ENCODE data around the gene RSPH6A.
A peak's percentile ranks its signal among the peaks of the same experiment; 100 is the strongest.

RSPH6A gene

DNA sequence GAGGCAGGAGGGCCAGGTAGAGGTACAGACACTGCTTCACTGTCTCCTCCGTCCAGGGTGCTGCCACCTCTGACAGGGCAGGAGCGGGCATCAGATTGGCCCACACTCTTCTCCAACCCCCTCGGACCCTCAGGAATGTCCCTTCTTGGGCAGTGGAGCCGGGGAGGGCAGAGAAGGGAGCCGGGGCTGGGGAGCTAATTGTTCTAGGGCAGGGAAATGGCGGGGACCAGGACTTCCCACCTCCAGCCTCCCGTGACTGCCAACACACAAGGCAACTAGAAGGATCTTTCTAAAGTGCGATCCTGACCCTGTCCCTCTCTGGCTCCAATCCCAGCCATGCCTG lies 10.1 kb upstream of the RSPH6A start:
- no peak for DNase-seq (ENCODE audit: low read depth in 2 of 2)

DNA sequence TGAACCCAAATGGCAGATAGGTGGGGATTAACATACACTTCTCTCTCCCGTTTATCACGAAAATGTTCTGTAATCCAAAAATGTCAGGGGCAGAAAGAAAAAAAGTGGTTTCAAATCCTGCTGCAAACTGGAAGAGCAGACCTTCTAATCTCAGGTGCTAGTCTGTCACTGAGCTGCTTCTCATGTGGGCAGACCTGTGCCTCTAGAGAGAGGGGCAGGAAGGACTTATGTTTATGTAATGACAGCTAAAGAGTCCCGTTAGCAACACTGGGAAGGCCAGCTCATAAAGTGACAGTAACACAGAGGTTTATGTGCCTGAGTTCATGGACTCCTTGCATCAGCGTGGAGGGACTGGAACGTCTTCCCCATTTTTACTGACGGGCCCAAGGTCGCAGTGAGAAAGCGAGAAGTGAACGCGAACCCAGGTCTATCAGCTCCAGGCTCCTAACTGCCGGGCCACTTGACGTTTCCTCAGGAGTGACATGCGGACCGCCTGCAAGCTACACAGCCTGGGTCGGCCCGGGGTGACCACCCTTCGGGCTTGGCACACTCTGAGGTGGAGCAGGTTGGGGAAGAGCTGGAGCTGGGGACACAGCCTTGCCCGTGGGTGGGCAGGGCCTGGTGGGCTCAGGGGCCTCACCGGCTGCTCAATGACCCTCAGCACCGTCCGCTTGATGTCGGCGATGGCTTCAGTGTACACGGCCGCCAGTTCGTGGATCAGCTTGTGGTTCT lies 9.6 kb upstream of the RSPH6A start:
- no peak for DNase-seq (ENCODE audit: low read depth in 2 of 2)

DNA sequence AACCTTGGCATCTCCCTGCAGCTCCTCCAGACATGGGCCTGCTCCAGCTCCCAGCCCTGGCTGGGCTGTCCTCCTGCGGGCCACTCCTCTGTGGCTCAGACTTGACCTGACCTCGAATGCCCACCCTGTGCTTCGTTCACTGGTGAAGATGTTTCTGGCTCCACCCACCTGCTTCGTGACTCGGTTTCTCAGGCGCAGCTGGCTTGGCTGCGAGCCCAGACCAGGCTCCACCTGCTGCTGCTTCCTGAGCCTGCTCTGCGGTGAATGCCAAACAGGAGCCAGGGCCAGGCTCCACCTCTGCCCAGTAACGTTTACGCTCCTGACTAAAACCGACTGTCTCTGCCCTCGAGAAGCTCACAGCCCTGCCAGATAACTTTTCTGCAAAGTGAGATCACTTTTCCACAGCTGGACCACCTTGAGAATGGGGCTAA lies 8.9 kb upstream of the RSPH6A start:
- no peak for DNase-seq (ENCODE audit: low read depth in 2 of 2)

DNA sequence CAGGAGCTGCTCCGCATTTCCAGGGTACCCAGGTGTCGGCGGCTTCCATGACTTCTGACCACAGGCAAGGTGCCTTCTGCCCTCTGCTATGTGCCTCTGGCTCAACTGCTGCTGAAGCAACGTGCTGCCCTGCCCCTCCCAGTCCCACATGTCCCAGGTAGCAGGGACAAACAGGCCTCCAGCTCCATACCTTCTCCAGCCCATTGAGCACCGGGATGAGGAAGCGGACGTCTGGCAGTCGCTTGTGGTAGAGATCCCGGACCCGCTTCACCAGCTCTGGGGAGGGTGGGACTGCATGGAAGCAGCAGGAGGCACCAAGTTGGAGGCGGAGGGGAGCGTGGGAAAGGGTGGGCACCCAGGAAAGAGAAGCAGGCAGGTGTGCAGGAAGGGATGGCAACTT lies 8.1 kb upstream of the RSPH6A start:
- DNase-seq (ENCODE audit: low read depth in 2 of 2), result no peak

DNA sequence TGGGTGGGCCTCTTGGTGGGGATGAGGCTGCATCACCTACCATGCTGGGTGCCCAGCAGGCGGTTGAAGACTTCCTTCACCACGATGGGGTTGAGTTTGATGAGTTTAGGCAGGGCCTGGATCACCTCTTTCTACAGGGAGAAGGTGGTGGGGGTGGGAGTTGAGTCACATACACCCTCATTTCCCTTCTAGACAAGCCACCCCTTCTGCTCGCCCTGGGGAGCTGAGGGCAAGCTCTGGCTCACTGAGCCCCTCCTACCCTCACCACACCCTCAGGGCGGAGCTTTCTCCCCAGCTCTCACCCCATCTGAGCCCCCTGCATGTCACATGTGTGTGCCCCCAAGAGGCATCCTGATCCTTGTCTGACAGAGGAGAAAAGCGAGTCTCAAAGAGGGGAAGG lies 7.6 kb upstream of the RSPH6A start:
- no peak for DNase-seq (ENCODE audit: low read depth in 2 of 2)

DNA sequence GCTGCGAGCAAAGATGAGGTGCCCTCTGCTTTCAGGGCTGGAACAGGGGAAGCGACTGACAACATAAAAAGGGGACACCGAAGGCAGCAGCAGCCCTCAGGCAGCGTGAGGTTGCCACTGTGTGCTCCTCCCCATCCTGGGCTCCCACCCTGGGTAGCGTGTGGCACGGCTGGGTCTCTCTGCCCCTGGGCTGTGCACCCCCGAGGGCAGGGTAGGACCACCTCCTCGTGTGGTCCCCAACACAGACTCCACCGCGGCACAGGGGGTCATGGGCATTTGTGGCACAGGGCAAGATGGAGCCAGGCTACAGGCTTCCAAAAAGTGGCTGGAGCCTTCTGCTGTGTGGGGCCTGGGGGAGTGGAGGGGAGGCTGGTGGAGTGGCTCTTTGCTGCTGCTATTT lies 6.5 kb upstream of the RSPH6A start:
- no peak for DNase-seq (ENCODE audit: low read depth in 2 of 2)

DNA sequence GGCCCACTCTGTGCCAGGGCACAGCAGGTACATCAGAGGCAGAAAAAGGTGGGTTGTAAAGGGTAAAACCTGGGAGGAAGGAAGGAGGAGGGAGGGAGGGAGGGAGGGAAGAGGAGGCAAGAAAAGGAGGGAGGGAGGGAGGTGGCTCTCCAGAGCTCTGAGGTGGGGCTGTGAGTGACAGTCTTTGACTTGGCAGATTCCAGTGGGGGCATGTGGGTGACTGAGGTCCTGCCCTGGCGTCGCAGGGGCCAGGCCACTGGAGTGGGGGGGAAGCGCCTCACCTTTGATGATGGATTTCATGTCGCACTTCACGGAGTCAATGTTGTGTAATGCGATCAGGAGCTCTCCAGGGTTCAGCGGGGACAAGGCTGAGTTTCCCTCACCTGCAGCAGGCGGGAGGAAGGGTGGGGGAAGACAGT lies 6.0 kb upstream of the RSPH6A start:
- DNase-seq (ENCODE audit: low read depth in 2 of 2), result no peak

DNA sequence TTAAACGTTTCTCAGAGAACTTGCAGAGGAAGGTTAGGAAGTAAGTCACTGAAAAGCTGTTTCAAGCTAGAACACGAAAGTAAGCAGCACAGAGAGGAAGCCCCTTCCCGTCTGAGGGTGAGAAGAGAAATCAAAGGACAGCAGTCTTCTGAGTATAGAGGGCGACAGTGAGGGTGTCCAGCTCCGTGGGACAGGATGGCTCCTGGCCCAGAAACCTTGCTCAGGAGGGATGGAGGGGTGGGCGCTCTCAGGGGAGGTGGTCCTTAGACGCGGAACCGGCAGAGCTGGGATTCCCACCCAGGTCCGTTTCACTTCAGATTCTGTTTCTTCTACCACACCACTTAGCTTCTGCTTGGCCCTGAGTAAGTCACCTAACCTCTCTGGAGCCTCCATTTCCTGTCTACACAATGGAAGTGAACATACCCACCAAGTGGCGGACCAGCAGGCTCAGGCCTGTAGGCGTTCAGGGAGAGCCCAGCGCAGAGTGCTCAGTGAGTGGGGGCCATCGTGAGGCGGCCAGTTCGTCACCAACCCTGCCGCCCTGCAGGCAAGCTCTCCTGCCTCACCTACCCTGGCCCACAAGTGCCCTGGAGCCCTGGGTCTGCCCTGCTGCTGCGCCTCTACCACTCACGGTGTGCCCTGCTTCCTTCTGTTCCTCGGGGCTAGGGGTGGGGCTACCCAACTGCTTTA lies 5.5 kb upstream of the RSPH6A start:
- DNase-seq (ENCODE audit: low read depth in 2 of 2), result no peak

DNA sequence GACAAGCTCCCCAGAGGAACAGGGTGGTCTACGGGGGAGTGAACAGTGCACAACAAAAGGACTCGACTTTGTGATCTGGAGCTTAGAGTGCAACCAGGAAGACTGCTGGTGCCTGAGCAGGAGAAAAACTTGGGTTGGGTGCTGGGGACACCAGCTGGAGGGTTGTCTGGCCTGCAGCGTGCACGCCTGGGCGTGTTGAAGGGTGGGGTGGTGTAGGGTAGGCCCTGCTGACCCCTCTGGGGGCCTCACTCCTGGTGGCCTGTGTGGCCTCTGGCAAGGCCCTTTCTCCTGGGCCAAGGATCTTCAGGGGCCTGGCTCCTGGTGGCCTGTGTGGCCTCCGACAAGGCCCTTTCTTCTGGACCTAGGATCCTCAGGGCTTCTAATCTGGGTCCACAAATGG lies 4.7 kb upstream of the RSPH6A start:
- no peak for DNase-seq (ENCODE audit: low read depth in 2 of 2)

DNA sequence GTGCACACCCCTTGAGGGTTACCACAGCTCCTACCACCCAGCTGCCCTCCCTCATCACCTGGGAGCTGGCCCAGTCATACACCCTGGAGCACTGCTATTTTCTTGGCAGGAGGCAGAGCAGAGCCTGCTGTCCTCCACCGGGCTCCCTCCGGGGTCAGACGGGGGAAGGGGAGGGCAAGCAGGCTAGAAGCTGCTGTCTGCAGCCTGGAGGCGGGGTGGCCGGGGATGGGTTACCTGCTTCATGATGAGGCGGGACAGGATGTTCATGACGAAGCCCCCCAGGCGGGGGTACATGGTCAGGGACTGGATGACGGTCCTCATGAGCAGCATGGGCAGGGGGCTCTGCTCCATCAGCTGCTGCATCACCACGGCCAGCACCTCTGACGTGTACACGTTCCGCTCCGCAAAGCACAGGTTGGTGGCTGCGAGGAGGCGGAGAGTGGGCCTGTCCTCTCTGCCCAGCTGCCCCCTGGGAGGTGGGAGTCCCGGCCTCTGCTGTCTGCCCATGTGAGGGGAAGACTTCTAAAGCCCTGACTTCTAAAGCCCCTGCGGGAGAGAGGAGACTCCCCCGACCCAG lies 2.7 kb upstream of the RSPH6A start:
- no peak for DNase-seq (ENCODE audit: low read depth in 2 of 2)

DNA sequence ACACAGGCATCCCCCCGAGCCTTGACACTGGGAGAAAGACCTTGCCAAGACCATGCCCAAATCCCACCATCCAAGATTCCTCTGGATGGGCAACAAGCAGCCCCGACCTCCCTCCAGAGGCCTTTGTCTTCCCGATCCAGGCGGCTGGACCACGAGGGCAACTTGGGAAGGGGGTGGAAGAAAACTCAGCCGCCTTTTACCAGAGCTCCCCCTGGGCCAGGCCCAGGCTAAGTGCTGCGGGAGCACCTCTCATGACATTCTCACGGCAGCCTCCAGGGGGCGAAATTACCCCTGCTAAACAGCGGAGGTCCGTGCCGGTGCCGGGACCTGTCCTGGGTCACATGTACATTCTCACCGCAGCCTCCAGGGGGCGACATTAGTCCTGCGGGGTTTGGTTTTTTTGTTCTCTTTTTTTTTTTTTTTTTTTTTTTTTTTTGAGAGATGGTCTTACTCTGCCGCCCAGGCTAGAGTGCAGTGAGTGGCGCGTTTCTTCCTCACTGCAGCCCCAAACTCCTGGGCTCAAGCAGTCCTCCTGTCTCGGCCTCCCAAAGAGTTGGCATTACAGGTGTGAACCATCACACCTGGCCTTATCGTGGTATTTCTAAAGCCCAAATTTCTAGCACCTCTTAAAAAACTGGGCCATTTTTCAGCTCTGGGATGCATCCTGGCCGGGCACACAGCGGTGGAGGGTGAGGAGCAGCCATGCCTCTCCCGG lies 2.1 kb upstream of the RSPH6A start:
- peak; percentile 90 to 91 for DNase-seq (ENCODE audit: low read depth in 2 of 2)

DNA sequence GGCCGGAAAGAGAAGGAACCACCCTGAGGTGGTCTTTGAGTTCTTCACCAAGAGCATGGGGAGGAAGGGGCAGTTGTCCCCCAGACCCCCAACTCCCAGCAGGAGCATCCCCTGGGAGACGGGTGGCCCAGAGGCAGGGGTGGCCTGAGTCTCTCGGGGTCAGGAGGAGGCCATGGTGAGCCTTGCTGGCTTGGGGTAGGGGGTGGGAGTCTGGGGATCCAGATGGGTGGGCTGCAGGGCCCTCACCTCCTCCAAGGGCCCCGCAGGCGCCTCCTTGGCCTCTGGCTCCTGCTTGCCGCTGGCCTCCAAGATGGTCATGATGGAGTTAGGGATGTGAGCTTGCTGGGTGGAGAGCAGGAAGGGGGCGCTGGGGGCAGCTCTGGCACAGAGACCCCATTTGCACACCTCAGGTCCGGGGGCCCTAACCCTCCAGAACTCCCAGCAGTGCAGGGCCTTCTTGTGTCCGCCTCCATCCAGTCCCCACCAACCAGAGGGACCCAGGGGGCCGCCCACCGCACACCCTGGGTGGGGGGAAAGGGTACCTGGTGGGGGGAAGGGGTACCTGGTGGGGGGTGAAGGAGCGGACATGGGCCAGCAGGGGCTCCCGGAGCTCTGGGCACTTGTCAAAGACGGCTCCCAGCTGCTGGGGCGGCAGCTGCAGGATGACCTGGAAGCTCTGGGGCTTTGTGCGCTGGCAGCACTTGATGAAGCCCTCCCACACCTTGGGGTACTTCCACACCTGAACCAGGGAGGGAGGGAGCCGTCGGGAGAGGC lies 1.3 kb upstream of the RSPH6A start:
- DNase-seq (ENCODE audit: low read depth in 2 of 2), result no peak

DNA sequence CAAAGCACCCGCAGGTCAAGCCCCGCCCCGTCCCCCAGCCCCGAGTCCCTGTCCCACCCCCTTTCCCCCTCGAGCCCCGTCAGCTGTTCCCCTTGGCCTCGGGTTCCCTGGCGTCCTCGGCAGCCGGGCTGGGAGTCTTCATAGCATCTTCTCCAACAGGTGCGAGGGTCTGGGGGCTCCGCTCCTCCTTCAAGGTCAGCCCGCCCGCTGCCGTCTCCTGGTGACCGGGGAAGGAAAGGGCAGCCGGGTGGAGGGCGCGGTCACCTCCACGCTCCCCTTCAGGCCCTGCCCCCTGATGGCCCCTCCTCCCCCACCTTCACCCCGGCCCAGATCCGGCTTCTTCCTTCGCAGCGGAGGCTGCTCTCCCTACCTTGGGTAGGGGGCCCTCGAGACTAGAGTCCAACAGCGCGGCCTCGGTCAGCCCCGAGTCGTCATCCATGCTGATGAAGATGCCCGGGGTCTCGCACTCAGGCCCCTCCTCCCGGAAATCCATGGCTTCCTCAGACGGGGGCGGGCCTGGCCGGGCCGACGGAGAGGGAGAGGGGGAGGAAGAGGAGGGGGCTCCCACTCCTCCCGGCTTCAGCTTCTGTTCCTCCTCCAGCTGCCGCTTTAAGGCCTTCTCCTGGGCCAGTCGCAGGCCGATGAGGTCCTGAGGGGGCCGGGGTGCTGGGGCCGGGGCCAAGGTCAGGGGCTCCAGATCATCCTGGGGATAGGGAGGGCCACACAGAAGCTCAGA lies 541 bp upstream of the RSPH6A start:
- no peak for DNase-seq (ENCODE audit: low read depth in 2 of 2)

DNA sequence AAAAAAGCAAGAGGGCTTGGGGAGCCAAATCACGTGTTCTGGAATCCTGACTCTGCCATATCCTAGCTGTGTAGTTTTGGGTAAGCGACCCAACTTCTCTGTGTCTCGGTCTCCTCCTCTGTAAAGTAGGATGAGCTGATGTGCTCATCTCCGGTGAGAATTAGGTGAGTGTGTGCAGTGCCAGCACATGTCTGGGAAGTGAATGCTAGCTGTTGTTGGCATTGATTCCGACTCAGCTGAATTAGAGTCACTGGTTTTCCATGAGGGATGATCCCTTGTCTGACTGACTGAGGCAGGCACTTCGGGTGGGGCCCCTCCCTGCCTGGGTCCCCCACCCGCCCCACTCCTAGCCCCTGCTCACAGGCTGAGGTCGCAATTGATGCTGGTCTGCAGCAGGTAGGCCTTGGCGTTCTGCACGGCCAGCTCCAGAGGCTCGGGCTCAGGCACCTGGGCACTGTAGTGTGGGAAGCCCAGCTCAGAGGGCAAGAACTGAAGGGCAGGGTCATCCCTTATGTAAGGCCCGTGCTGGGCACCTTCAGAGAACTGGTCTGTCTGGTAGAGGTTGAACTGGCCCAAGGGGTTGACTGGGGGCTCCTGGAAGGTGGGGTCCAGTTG lies 835 bp downstream of the RSPH6A start:
- DNase-seq (ENCODE audit: low read depth in 2 of 2), result no peak

DNA sequence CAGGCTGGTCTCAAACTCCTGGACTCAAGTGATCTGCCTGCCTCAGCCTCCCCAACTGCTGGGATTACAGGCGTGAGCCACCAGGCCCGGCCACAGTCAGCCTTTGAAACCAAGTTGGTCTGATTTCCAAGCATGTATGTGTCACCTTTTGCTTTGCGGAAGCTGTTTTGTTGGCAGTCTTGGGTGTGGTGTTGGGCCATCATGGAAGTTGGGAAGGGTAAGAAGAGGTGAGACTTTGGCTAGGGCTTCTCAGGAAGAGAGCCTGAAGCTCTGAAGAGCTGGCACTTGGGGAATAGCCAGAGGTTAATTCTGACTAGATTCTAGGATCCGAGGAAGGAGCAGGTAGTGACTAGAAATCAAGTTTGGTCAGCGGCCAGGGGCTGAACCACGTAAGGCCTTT lies 2.8 kb downstream of the RSPH6A start:
- no peak for DNase-seq (ENCODE audit: low read depth in 2 of 2)

DNA sequence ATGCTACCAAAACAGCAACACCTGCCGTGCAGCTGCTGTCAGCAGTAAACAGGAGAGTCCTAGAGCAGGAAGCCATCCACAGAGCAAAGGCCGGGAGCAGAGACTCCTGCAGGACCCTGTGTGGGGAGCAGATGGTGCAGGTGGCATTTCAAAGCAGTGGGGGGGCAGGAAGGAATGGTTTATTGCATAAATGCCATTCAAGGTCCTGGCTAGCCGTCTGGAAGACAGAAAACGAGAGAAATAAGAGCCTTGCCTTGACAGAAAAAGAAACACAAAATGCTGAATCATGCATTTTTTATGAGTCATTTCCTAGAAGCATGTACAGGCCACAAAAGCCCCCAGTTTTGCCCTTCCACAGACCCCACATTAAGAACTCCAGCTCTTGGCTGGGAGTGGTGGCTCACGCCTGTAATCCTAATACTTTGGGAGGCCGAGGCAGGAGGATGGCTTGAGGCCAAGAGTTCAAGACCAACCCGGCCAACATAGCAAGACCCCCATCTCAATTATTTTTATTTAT lies 5.4 kb downstream of the RSPH6A start:
- DNase-seq (ENCODE audit: low read depth in 2 of 2), result no peak

DNA sequence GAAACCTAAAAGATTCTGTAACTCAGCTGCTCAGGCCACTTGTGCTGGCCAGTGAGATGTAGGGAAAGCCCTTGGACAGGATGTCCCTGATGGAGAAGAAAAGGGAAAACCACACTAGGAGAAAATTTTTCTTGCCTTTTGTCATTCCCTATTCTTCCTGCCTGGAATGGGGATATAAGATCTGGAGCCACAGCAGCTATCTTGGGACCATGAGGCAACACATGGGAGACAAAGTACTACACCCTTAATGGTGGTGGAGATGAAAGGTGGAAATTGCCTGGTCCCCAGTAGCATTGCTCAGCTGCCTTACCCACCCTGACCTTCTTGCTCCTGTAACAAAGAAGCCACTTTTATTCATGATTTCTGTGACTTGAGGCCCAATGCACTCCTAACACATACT lies 9.4 kb downstream of the RSPH6A start:
- no peak for DNase-seq (ENCODE audit: low read depth in 2 of 2)

DNA sequence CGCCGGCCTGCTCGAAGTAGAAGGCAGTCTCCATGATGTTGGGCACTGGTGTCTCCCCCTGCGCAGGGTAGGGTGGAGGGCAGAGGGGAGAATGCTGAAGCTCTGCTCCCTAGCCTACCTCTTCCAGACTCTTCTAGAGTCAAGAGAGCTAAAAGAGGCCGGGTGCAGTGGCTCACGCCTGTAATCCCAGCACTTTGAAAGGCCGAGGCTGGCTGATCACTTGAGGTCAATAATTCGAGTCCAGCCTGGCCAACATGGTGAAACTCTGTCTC lies 10.2 kb downstream of the RSPH6A start:
- no peak for DNase-seq (ENCODE audit: low read depth in 2 of 2)

DNA sequence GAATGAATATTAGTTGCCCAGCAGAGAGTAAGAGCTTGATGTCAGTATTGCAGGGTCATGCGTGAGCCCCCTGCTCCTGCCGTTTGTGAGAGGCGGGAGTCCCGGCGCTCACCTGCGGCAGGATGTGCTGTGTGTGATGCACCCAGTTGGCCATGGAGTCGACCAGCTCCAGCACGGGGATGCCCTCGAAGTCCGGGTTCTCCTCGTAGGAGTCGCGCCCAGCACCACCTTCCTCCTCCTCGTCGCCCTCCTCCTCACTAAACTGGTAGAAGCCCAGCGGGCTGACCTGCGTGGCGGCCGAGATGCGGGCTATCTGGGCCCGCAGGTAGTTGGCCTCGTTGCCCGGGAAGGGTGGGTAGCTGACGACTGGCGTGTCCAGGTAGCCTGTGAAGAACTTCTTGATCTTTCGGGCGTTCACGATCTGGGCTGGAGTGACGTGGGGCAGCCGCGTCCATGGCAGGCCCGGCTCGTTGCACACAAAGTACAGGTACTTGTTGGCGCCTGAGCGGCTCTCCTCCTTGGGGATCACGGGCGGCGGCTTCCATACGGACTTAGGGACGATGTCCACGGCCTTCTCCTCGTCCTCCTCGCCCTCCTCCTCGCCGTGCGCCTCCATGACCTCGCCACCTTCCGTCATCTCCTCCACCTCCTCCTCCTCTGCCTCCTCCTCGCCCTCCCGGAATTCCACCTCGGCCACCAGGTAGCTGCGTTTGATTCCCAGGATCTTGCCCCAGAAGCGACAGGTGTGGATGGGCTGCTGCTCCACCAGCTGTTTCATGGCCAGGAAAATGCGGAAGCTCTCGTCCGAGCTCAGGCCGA lies 10.8 kb downstream of the RSPH6A start:
- no peak for DNase-seq (ENCODE audit: low read depth in 2 of 2)

DNA sequence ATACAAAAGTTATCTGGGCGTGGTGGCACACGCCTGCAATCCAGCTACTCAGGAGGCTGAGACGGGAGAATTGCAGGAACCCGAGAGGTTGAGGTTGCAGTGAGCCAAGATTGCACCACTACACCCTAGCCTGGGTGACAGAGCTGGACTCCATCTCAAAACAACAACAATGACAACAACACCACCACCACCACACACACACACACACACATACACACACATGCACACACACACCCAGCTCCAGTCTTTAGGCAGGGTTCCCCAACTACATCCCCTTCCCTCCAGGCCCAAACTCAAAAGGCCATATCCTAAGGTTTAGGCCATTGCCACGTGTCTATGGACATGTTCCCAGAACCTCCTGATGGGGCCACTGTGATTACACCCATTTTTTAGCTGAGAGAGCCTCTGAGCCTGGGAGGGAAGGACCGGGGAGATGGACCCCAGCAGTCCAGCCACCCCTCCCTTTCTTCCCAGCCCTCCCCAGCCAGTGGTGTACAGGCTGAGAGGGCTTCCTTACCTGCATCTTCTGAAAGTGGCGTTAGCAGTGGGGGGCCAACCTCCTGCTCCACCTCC lies 13.4 kb downstream of the RSPH6A start:
- no peak for DNase-seq (ENCODE audit: low read depth in 2 of 2)
